PC-9 (cell line): ENCODE results near the gene DXO. TPM values are rescaled to one million over a fixed set of nuclear protein-coding genes. Genes with fewer than 3 reads are reported as not detected.

ENCODE experiments used
- BruUV-seq: library from RNA; stranded (reverse); fragments of 400-500 nt; replicated peaks from 2 replicates; lab custom pipeline; 2021; lab: Mats Ljungman, UMichigan
- CTCF ChIA-PET: fragments of 300-600 bp; sonication (Branson Sonifier 250); formaldehyde crosslinking; loops from one replicate; lab custom pipeline; 2022; ENCODE audit warnings: antibody characterized with exemption; lab: Charles Lee
- POLR2A ChIA-PET: fragments of 300-600 bp; sonication (Branson Sonifier 250); formaldehyde crosslinking; loops from one replicate; lab custom pipeline; 2022; ENCODE audit warnings: antibody characterized with exemption; ENCODE audit not compliant: unreplicated experiment; lab: Charles Lee
- DNase-seq, 2 experiments: peaks; one replicate each; pipeline versions ENCODE4 v3.0.0 to v3.0.0-alpha.2; 2015 to 2022; ENCODE audit warnings: mixed read lengths in 1 of 2
- H2AFZ ChIP-seq: fragments of 200-600 bp; sonication (generic); 2 replicates; pipeline ENCODE4 v1.8.1; 2017; ENCODE audit warnings: antibody characterized with exemption
- H3F3A ChIP-seq: fragments of 200-600 bp; sonication (generic); 2 replicates; pipeline ENCODE4 v1.8.1; 2017; ENCODE audit warnings: antibody characterized with exemption, mild to moderate bottlenecking, low read depth; ENCODE audit not compliant: insufficient read depth
- H3K27ac ChIP-seq: fragments of 200-600 bp; sonication (generic); 2 replicates; pipeline ENCODE4 v1.6.1; 2016; ENCODE audit warnings: mixed run types
- H3K27me3 ChIP-seq: fragments of 200-600 bp; sonication (generic); 2 replicates; pipeline ENCODE4 v1.6.1; 2016; ENCODE audit warnings: low read depth, mixed run types; ENCODE audit not compliant: insufficient read depth
- H3K36me3 ChIP-seq: fragments of 200-600 bp; sonication (generic); 2 replicates; pipeline ENCODE4 v1.6.1; 2016; ENCODE audit warnings: low read depth, mixed run types
- H3K4me1 ChIP-seq: fragments of 200-600 bp; sonication (generic); replicated peaks from 2 replicates; pipeline ENCODE4 v1.6.1; 2016; ENCODE audit warnings: mixed run types; ENCODE audit not compliant: insufficient read depth
- H3K4me2 ChIP-seq: fragments of 200-600 bp; sonication (generic); 2 replicates; pipeline ENCODE4 v1.6.1; 2017; ENCODE audit warnings: mixed run types
- H3K4me3 ChIP-seq: fragments of 200-600 bp; sonication (generic); 2 replicates; pipeline ENCODE4 v1.6.1; 2016; ENCODE audit warnings: mixed run types
- H3K79me2 ChIP-seq: fragments of 200-600 bp; sonication (generic); 2 replicates; pipeline ENCODE4 v1.6.1; 2017; ENCODE audit warnings: low read depth, mixed run types
- H3K9me2 ChIP-seq: fragments of 200-600 bp; sonication (generic); 2 replicates; pipeline ENCODE4 v1.8.1; 2017; ENCODE audit warnings: mild to moderate bottlenecking; ENCODE audit not compliant: insufficient read depth
- H3K9me3 ChIP-seq: fragments of 200-600 bp; sonication (generic); 2 replicates; pipeline ENCODE4 v1.8.1; 2016; ENCODE audit warnings: low read depth; ENCODE audit not compliant: insufficient read depth
- H4K20me1 ChIP-seq: fragments of 200-600 bp; sonication (generic); 2 replicates; pipeline ENCODE4 v1.8.1; 2017; ENCODE audit not compliant: insufficient read depth
- CTCF ChIP-seq: fragments of 200-600 bp; sonication (generic); conservative IDR thresholded peaks from 2 replicates; pipeline ENCODE4 v1.6.1; 2017; ENCODE audit warnings: mixed run types, antibody characterized with exemption, mild to moderate bottlenecking, moderate library complexity
- EZH2 ChIP-seq: fragments of 200-600 bp; sonication (generic); IDR thresholded peaks from 2 replicates; pipeline ENCODE4 v1.8.0; 2017; ENCODE audit warnings: antibody characterized with exemption, low read depth
- intact Hi-C: fragments of 100-400 bp; cut with micrococcal nuclease; formaldehyde crosslinking; loops from one replicate; pipeline ENCODE4 v1.10.0; 2022; ENCODE audit not compliant: unreplicated experiment
- total RNA-seq: library from RNA; stranded (reverse); gene quantifications from 2 replicates; pipeline ENCODE4 v1.2.3, GENCODE V29; 2021

The DXO gene
- total RNA-seq, 1 experiment from 2014 or later = 24.5 TPM

GRCh38 chr6:31956796-31957195 is 15.1 kb downstream of the DXO start:
- Histone ChIP-seq H4K20me1 (no peaks in the 10 kb centered on the region), H3K4me3 (no peak overlapping the region), H3K4me2 (no peak overlapping the region), H3K36me3 (peaks cover 29% of the 10 kb centered on the region), H3K9me2 (no peaks in the 10 kb centered on the region), H3K4me1 (peaks cover 12% of the 10 kb centered on the region), H3F3A (peaks cover 37% of the 10 kb centered on the region), H3K79me2 (peaks cover 34% of the 10 kb centered on the region), H3K9me3 (no peaks in the 10 kb centered on the region), H3K27ac (no peak overlapping the region), H3K27me3 (no peaks in the 10 kb centered on the region), H2AFZ (no peak overlapping the region)
- DNase-seq = no peak
- TF ChIP-seq CTCF (no peak), EZH2 (no peak)
- ChIA-PET CTCF (interaction anchor here (0.6 kb wide), 1 partner anchor 46 kb away, joined by 5 read pairs; no protein-coding TSS in a partner anchor), POLR2A (interaction anchor here (0.7 kb wide), 1 partner anchor 322 kb away, joined by 6 read pairs; no protein-coding TSS in a partner anchor)
- intact Hi-C loops = loop anchor here (10.0 kb wide), 1 partner anchor 182 kb away; the partner anchor contains the start of gene VWA7
- no TSS peak for BruUV-seq

DNA sequence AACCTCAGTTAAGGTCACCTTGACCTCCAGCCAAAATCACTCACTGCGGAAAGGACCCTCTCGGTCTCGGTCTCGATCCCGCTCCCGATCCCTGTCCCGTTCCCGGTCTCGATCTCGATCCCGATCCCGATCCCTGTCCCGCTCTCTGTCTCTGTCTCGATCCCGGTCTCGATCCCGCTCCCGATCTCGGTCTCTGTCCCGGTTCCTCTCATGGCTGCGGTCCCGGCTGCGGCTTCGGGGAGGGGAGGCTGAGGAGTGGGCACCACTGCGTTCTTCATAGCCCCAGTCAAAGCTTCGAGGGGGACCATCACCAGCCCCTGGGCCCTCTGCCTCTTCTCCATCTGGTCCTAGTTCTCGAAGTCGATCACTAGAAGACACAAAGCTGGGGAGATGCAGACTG is 17.4 kb downstream of the DXO start:
- Histone ChIP-seq H3K36me3 (peaks cover 23% of the 10 kb centered on the region; the same call in 1 of the 2 replicates), H3F3A (peaks cover 37% of the 10 kb centered on the region)
- intact Hi-C loops = loop anchor here (5.0 to 10.0 kb wide), 2 partner anchors 122 to 180 kb away; partner anchors contain the start of gene VWA7

GRCh38 chr6:31952890-31953289 is 19.0 kb downstream of the DXO start:
- Histone ChIP-seq H3K36me3 (peaks cover 23% of the 10 kb centered on the region; the same call in 1 of the 2 replicates), H3K4me3 (no peak overlapping the region), H3K4me2 (no peak overlapping the region), H3K9me2 (no peaks in the 10 kb centered on the region; the same call in 1 of the 2 replicates), H4K20me1 (no peaks in the 10 kb centered on the region), H3K27me3 (no peaks in the 10 kb centered on the region), H3K9me3 (no peaks in the 10 kb centered on the region), H3K4me1 (peaks cover 25% of the 10 kb centered on the region), H3K27ac (no peak overlapping the region; the same call in 1 of the 2 replicates), H2AFZ (no peak overlapping the region), H3F3A (peaks cover 51% of the 10 kb centered on the region), H3K79me2 (peaks cover 13% of the 10 kb centered on the region)
- intact Hi-C loops = loop anchor here (1.0 to 10.0 kb wide), 5 partner anchors 50 to 407 kb away; partner anchors contain the start of genes ATP6V1G2, LY6G5C, VWA7 and ZBTB12
- POLR2A ChIA-PET = interaction anchor here (0.7 to 1.5 kb wide), 2 partner anchors 50 to 78 kb away, joined by 6 to 12 read pairs; no protein-coding TSS in a partner anchor
- no peak for DNase-seq
- no peak for TF ChIP-seq EZH2
- no peak for TF ChIP-seq CTCF
- CTCF ChIA-PET = interaction anchor here (0.5 to 1.2 kb wide), 3 partner anchors 50 to 272 kb away, joined by 4 to 14 read pairs (median 9); partner anchors contain the start of gene LY6G5C
- BruUV-seq = no TSS peak

More for the DNA sequence above, 17.4 kb downstream of the DXO start:
- no peaks in the 10 kb centered on the region for H4K20me1 ChIP-seq
- no peaks in the 10 kb centered on the region for H3K27me3 ChIP-seq
- no peak overlapping the region for H3K4me3 ChIP-seq
- H2AFZ ChIP-seq = no peak overlapping the region
- POLR2A ChIA-PET = no interaction called here
- TF ChIP-seq CTCF = no peak
- no peak for TF ChIP-seq EZH2
- H3K9me3 ChIP-seq = no peaks in the 10 kb centered on the region
- H3K27ac ChIP-seq = no peak overlapping the region
- H3K79me2 ChIP-seq = peaks cover 26% of the 10 kb centered on the region
- H3K4me1 ChIP-seq = peaks cover 13% of the 10 kb centered on the region
- H3K4me2 ChIP-seq = no peak overlapping the region
- CTCF ChIA-PET = no interaction called here
- H3K9me2 ChIP-seq = no peaks in the 10 kb centered on the region
- DNase-seq = no peak
- no TSS peak for BruUV-seq
